ENCODE results near the gene GNB1L. TPM values are rescaled to one million over a fixed set of nuclear protein-coding genes. Genes with fewer than 3 reads are reported as not detected.

GNB1L gene
- total RNA-seq, 1 donor from 2014 or later = 7.8 TPM

- DNase-seq = no peak
- no peak for TF ChIP-seq CTCF (IDR thresholded peaks at IDR 0.05)
- Histone ChIP-seq H3K36me3 (no peaks in the 10 kb centered on the region), H3K27me3 (peaks cover 95% of the 10 kb centered on the region), H3K27ac (no peak overlapping the region), H3K9me3 (no peaks in the 10 kb centered on the region), H3K4me1 (peaks cover 12% of the 10 kb centered on the region), H3K4me3 (peak overlapping the region; percentile 37)
- intact Hi-C loops (cut with DNase I) = no loop called here
- ATAC-seq = no peak
Measured at GRCh38 chr22:19766240-19766510, 88.5 kb downstream of the GNB1L start.

GRCh38 chr22:19765477-19766239, 89.0 kb downstream of the GNB1L start:
- Histone ChIP-seq H3K9me3 (no peaks in the 10 kb centered on the region), H3K27me3 (peaks cover 91% of the 10 kb centered on the region), H3K4me1 (peaks cover 12% of the 10 kb centered on the region), H3K27ac (no peak overlapping the region), H3K36me3 (no peaks in the 10 kb centered on the region), H3K4me3 (peak overlapping the region; percentile 37)
- DNase-seq (no peak), ATAC-seq (peak; percentile 45)
- TF ChIP-seq CTCF (IDR thresholded peaks at IDR 0.05) = no peak
- intact Hi-C loops (cut with DNase I) = no loop called here

GRCh38 chr22:19764636-19765476, 89.8 kb downstream of the GNB1L start:
- Histone ChIP-seq H3K36me3 (no peaks in the 10 kb centered on the region), H3K27ac (no peak overlapping the region), H3K27me3 (peaks cover 87% of the 10 kb centered on the region), H3K4me3 (peak overlapping the region; percentile 37), H3K9me3 (no peaks in the 10 kb centered on the region), H3K4me1 (peaks cover 16% of the 10 kb centered on the region)
- intact Hi-C loops (cut with DNase I) = no loop called here
- no peak for TF ChIP-seq CTCF (IDR thresholded peaks at IDR 0.05)
- DNase-seq (no peak), ATAC-seq (no peak)

- no peak for TF ChIP-seq CTCF (IDR thresholded peaks at IDR 0.05)
- H3K27me3 ChIP-seq = peaks cover 87% of the 10 kb centered on the region
- no peaks in the 10 kb centered on the region for H3K36me3 ChIP-seq
- no peak overlapping the region for H3K27ac ChIP-seq
- H3K9me3 ChIP-seq = no peaks in the 10 kb centered on the region
- no peak for DNase-seq
- peaks cover 21% of the 10 kb centered on the region for H3K4me1 ChIP-seq
- intact Hi-C loops (cut with DNase I) = no loop called here
- no peak for ATAC-seq
- no peak overlapping the region for H3K4me3 ChIP-seq
Measured at GRCh38 chr22:19764299-19764593, 90.4 kb downstream of the GNB1L start.

GRCh38 chr22:19763458-19764298, 91.0 kb downstream of the GNB1L start:
- no peak overlapping the region for H3K27ac ChIP-seq
- no peak for ATAC-seq
- intact Hi-C loops (cut with DNase I) = no loop called here
- no peaks in the 10 kb centered on the region for H3K9me3 ChIP-seq
- no peak for DNase-seq
- no peaks in the 10 kb centered on the region for H3K36me3 ChIP-seq
- no peak for TF ChIP-seq CTCF (IDR thresholded peaks at IDR 0.05)
- H3K27me3 ChIP-seq = peaks cover 87% of the 10 kb centered on the region
- H3K4me1 ChIP-seq = peaks cover 21% of the 10 kb centered on the region
- no peak overlapping the region for H3K4me3 ChIP-seq

Data from upper lobe of right lung (tissue), 1 donor.